Activated CD4-positive, alpha-beta memory T cell treated with anti-CD3 and anti-CD28 coated beads for 36 hours (primary cell): ENCODE results near the gene NTM. TPM values are rescaled to one million over a fixed set of nuclear protein-coding genes. Genes with fewer than 3 reads are reported as not detected.

ENCODE experiments used
- CTCF ChIA-PET: fragments of 350-600 bp; sonication (Branson Sonifier 250); formaldehyde crosslinking; loops from one replicate; lab custom pipeline; 2021; ENCODE audit warnings: antibody characterized with exemption, inconsistent platforms; lab: Charles Lee
- POLR2A ChIA-PET: fragments of 350-600 bp; sonication (Branson Sonifier 250); formaldehyde crosslinking; loops from one replicate; lab custom pipeline; 2021; ENCODE audit warnings: antibody characterized with exemption; lab: Charles Lee
- DNase-seq: peaks from one replicate; pipeline ENCODE4 v3.0.0-alpha.2; 2020
- H3K27ac Mint-ChIP-seq: one replicate; pipeline ENCODE4 v1.8.0; 2021; ENCODE audit warnings: mixed read lengths
- H3K27me3 Mint-ChIP-seq: one replicate; pipeline ENCODE4 v1.8.0; 2021; ENCODE audit warnings: mixed read lengths
- H3K36me3 Mint-ChIP-seq: one replicate; pipeline ENCODE4 v1.8.0; 2021; ENCODE audit warnings: mixed read lengths
- H3K4me1 Mint-ChIP-seq: one replicate; pipeline ENCODE4 v1.8.0; 2021; ENCODE audit warnings: low read depth, mixed read lengths
- H3K4me3 Mint-ChIP-seq: one replicate; pipeline ENCODE4 v1.8.0; 2021; ENCODE audit warnings: mild to moderate bottlenecking, mixed read lengths
- H3K9me3 Mint-ChIP-seq: one replicate; pipeline ENCODE4 v1.8.0; 2021; ENCODE audit warnings: mixed read lengths
- intact Hi-C: fragments of 100-400 bp; cut with micrococcal nuclease; formaldehyde crosslinking; loops from one replicate; pipeline ENCODE4 v1.15.1; 2023
- total RNA-seq, 2 experiments: library from RNA; stranded (reverse); gene quantifications; one replicate each; pipeline ENCODE4 v1.2.3, GENCODE V29; 2021

NTM gene
- total RNA-seq, 2 experiments from 2014 or later, result not detected

DNA sequence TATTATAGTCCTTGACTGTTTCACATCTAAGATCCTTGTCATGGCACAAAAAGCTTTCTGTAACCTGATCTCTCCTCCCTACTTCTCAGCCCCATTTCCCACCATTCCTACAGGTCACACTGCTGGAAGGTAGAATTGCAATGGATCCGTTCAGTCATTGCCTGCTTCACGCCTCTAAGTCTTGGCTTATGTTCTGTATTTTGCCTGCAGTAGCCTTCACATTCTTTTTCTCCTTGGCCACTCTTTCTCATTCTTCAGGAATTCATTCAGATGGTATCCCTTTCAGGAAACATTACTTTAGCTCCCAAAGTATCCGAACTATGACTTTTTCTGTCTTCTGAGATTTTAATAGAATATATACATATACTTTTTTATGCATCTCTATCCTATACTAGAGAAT, 731.5 kb downstream of the NTM start:
- POLR2A ChIA-PET, result no interaction called here
- CTCF ChIA-PET, result no interaction called here
- no peak overlapping the region for H3K27ac Mint-ChIP-seq
- intact Hi-C loops, result no loop called here
- H3K27me3 Mint-ChIP-seq, result no peaks in the 10 kb centered on the region
- DNase-seq, result no peak
- H3K4me3 Mint-ChIP-seq, result no peak overlapping the region
- no peaks in the 10 kb centered on the region for H3K36me3 Mint-ChIP-seq
- H3K9me3 Mint-ChIP-seq, result peaks cover 2% of the 10 kb centered on the region
- no peaks in the 10 kb centered on the region for H3K4me1 Mint-ChIP-seq

DNA sequence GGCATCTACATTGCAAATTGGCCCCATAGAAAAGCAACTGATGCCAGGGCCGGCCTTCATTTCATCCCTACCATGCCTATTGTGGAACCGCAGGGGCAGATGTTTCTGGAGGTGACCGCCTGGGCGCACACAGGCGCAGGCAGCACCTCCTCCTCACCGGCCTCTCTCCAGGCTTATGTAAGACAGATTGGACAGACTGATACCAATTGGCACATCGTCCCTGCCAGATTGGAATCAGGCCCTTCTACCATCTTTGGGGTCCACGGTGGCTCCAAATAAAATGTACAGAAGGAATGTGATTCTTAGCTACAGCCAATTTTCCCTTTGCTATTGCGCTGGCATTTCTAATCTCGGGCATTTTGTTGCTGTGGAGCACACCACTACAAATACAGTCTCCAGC, 732.6 kb downstream of the NTM start:
- DNase-seq, result no peak
- Mint-ChIP-seq H3K9me3 (peaks cover 2% of the 10 kb centered on the region), H3K36me3 (no peaks in the 10 kb centered on the region), H3K27ac (no peak overlapping the region), H3K4me3 (no peak overlapping the region), H3K4me1 (no peaks in the 10 kb centered on the region), H3K27me3 (no peaks in the 10 kb centered on the region)
- POLR2A ChIA-PET, result no interaction called here
- CTCF ChIA-PET, result no interaction called here
- intact Hi-C loops, result no loop called here

GRCh38 chr11:132106096-132106982, 735.9 kb downstream of the NTM start:
- no peak for DNase-seq
- ChIA-PET POLR2A (no interaction called here), CTCF (no interaction called here)
- Mint-ChIP-seq H3K9me3 (peaks cover 5% of the 10 kb centered on the region), H3K27me3 (no peaks in the 10 kb centered on the region), H3K4me3 (no peak overlapping the region), H3K36me3 (no peaks in the 10 kb centered on the region), H3K4me1 (no peaks in the 10 kb centered on the region), H3K27ac (no peak overlapping the region)
- intact Hi-C loops, result no loop called here

GRCh38 chr11:132111316-132111715, 740.9 kb downstream of the NTM start:
- ChIA-PET CTCF (no interaction called here), POLR2A (no interaction called here)
- no peaks in the 10 kb centered on the region for H3K4me1 Mint-ChIP-seq
- intact Hi-C loops, result no loop called here
- H3K36me3 Mint-ChIP-seq, result no peaks in the 10 kb centered on the region
- H3K27me3 Mint-ChIP-seq, result no peaks in the 10 kb centered on the region
- no peak overlapping the region for H3K27ac Mint-ChIP-seq
- DNase-seq, result no peak
- no peak overlapping the region for H3K4me3 Mint-ChIP-seq
- peaks cover 3% of the 10 kb centered on the region for H3K9me3 Mint-ChIP-seq

DNA sequence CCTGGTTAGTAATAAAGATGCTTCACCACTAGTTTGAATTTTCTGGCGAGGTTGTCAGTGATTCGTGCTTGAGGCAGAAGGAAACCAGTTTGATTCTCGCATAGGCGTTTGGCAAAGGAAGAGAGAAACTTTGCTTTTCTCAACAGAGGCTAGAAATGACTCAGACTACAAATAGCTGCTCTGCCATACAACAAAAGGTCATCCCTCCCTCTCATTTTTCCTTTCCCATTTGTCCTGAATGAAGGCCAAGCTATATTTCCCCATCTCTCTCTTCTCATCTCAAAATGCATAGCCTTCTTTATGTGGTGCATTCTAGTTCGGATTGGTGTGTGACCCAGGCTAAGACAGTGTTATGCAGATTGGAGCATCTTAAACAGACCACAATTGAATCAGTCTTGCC, 741.4 kb downstream of the NTM start:
- Mint-ChIP-seq H3K9me3 (peaks cover 3% of the 10 kb centered on the region), H3K36me3 (no peaks in the 10 kb centered on the region), H3K4me3 (no peak overlapping the region), H3K27me3 (no peaks in the 10 kb centered on the region), H3K27ac (no peak overlapping the region), H3K4me1 (no peaks in the 10 kb centered on the region)
- CTCF ChIA-PET, result no interaction called here
- POLR2A ChIA-PET, result no interaction called here
- DNase-seq, result no peak
- intact Hi-C loops, result no loop called here

- Mint-ChIP-seq H3K4me1 (no peaks in the 10 kb centered on the region), H3K4me3 (no peak overlapping the region), H3K27me3 (no peaks in the 10 kb centered on the region), H3K36me3 (no peaks in the 10 kb centered on the region), H3K9me3 (peaks cover 3% of the 10 kb centered on the region), H3K27ac (no peak overlapping the region)
- ChIA-PET CTCF (interaction anchor here (0.7 kb wide), 1 partner anchor 281 kb away, joined by 3 read pairs; no protein-coding TSS in a partner anchor), POLR2A (no interaction called here)
- no peak for DNase-seq
- intact Hi-C loops, result no loop called here
Observed at GRCh38 chr11:132112846-132113245, 742.4 kb downstream of the NTM start.

GRCh38 chr11:132114185-132114584, 743.8 kb downstream of the NTM start:
- H3K9me3 Mint-ChIP-seq, result peaks cover 3% of the 10 kb centered on the region
- no peak overlapping the region for H3K27ac Mint-ChIP-seq
- no peaks in the 10 kb centered on the region for H3K36me3 Mint-ChIP-seq
- ChIA-PET CTCF (no interaction called here), POLR2A (no interaction called here)
- peak; percentile 12 for DNase-seq
- H3K4me3 Mint-ChIP-seq, result no peak overlapping the region
- H3K4me1 Mint-ChIP-seq, result no peaks in the 10 kb centered on the region
- H3K27me3 Mint-ChIP-seq, result no peaks in the 10 kb centered on the region
- intact Hi-C loops, result no loop called here

DNA sequence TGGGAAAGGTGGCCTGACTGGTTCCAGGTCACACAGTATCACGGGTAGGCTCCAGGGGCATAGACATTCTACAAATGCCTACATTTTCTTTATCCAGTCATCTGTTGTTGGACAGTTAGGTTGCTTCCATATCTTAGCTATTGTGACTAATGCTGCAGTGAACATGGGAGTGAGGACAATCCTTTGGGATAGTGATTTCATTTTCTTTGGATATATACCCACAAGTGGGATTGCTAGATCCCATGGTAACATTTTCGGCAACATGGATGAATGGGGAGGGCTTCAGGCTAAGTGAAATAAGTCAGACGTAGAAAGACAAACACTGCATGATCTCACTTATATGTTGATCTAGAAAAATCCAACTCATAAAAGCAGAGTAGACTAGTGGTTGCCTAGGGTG, 744.3 kb downstream of the NTM start:
- POLR2A ChIA-PET, result no interaction called here
- no peak overlapping the region for H3K27ac Mint-ChIP-seq
- CTCF ChIA-PET, result no interaction called here
- DNase-seq, result no peak
- no peaks in the 10 kb centered on the region for H3K4me1 Mint-ChIP-seq
- intact Hi-C loops, result no loop called here
- H3K36me3 Mint-ChIP-seq, result no peaks in the 10 kb centered on the region
- peaks cover 3% of the 10 kb centered on the region for H3K9me3 Mint-ChIP-seq
- no peak overlapping the region for H3K4me3 Mint-ChIP-seq
- H3K27me3 Mint-ChIP-seq, result no peaks in the 10 kb centered on the region

- H3K4me1 Mint-ChIP-seq, result no peaks in the 10 kb centered on the region
- DNase-seq, result no peak
- H3K27me3 Mint-ChIP-seq, result no peaks in the 10 kb centered on the region
- H3K9me3 Mint-ChIP-seq, result no peaks in the 10 kb centered on the region
- H3K4me3 Mint-ChIP-seq, result no peak overlapping the region
- POLR2A ChIA-PET, result no interaction called here
- intact Hi-C loops, result no loop called here
- CTCF ChIA-PET, result no interaction called here
- H3K27ac Mint-ChIP-seq, result no peak overlapping the region
- H3K36me3 Mint-ChIP-seq, result no peaks in the 10 kb centered on the region
Observed at GRCh38 chr11:132115454-132115853, 745.0 kb downstream of the NTM start.

DNA sequence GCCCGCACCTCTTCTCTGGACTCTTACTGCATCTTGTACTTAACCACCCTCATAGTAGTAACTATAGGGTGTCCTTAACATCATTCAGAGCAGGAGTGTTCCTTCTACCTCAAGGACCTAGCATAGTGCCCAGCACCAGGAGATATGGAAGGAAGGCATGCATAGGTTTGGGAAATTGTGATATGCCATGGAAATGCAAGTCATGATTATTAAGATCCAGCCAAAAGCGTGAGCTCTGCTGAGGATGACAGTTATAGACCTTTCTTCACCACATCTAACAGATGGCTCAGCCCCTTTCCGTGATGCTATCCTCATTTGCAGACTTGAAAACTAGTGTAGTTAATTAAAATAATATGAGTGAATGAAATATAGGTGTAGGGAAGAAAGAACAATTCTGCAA, 746.1 kb downstream of the NTM start:
- Mint-ChIP-seq H3K36me3 (no peaks in the 10 kb centered on the region), H3K27me3 (no peaks in the 10 kb centered on the region), H3K27ac (no peak overlapping the region), H3K4me1 (no peaks in the 10 kb centered on the region), H3K9me3 (no peaks in the 10 kb centered on the region), H3K4me3 (no peak overlapping the region)
- intact Hi-C loops, result no loop called here
- ChIA-PET CTCF (no interaction called here), POLR2A (no interaction called here)
- DNase-seq, result no peak

DNA sequence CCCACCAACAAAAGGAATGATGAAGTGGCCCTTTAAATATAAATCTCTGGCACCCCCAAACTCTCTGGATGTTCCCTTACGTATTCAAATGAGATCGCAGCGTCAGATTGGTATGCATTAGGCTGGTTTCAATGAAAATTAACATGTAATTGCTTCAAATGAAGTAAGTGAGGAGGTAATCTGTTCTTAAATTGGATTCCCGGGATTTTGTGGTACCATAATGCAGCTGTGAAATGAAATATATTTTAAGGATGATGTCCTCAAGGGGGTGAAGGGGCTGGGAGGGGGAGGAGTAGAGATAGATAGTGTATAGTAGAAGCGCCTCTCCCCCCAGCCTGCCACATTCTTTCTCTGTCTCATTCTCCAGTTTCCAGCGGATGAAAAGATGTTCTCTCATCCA, 748.2 kb downstream of the NTM start:
- CTCF ChIA-PET, result no interaction called here
- intact Hi-C loops, result no loop called here
- no peak overlapping the region for H3K4me3 Mint-ChIP-seq
- no peak for DNase-seq
- POLR2A ChIA-PET, result no interaction called here
- H3K4me1 Mint-ChIP-seq, result no peaks in the 10 kb centered on the region
- no peaks in the 10 kb centered on the region for H3K36me3 Mint-ChIP-seq
- no peaks in the 10 kb centered on the region for H3K9me3 Mint-ChIP-seq
- H3K27ac Mint-ChIP-seq, result no peak overlapping the region
- no peaks in the 10 kb centered on the region for H3K27me3 Mint-ChIP-seq

GRCh38 chr11:132119573-132119972, 749.2 kb downstream of the NTM start:
- no peaks in the 10 kb centered on the region for H3K36me3 Mint-ChIP-seq
- intact Hi-C loops, result no loop called here
- CTCF ChIA-PET, result no interaction called here
- POLR2A ChIA-PET, result no interaction called here
- H3K27me3 Mint-ChIP-seq, result no peaks in the 10 kb centered on the region
- DNase-seq, result no peak
- no peaks in the 10 kb centered on the region for H3K4me1 Mint-ChIP-seq
- no peak overlapping the region for H3K4me3 Mint-ChIP-seq
- no peak overlapping the region for H3K27ac Mint-ChIP-seq
- H3K9me3 Mint-ChIP-seq, result no peaks in the 10 kb centered on the region

- no peak overlapping the region for H3K4me3 Mint-ChIP-seq
- H3K36me3 Mint-ChIP-seq, result no peaks in the 10 kb centered on the region
- DNase-seq, result no peak
- CTCF ChIA-PET, result no interaction called here
- H3K9me3 Mint-ChIP-seq, result no peaks in the 10 kb centered on the region
- POLR2A ChIA-PET, result no interaction called here
- no peaks in the 10 kb centered on the region for H3K27me3 Mint-ChIP-seq
- no peaks in the 10 kb centered on the region for H3K4me1 Mint-ChIP-seq
- H3K27ac Mint-ChIP-seq, result no peak overlapping the region
- intact Hi-C loops, result no loop called here
Observed at GRCh38 chr11:132122735-132123134, 752.3 kb downstream of the NTM start.
